Gastroesophageal sphincter (tissue), 4 donors: ENCODE data around the gene CDKN2B. TPM values are rescaled to one million over a fixed set of nuclear protein-coding genes. Genes with fewer than 3 reads are reported as not detected.

Experiments used
- ATAC-seq: fragments of 150-250 bp; one replicate; pipeline ENCODE4 v1.9.1; 2016; ENCODE audit warnings: mild to moderate bottlenecking, moderate library complexity
- H3K27ac ChIP-seq, 4 donors: fragments of 200-600 bp; sonication (generic) in 3 of 4; 1 replicate in 3 of 4; 2 replicates in 1 of 4; pipeline ENCODE4 v1.5.1; 2016 to 2019
- H3K27me3 ChIP-seq: fragments of 200-600 bp; sonication (generic); one replicate; pipeline ENCODE4 v1.5.1; 2019
- H3K36me3 ChIP-seq, 2 donors: fragments of 200-600 bp; sonication (generic); one replicate each; pipeline ENCODE4 v1.5.1; 2019; ENCODE audit warnings: control low read depth in 1 of 2
- H3K4me1 ChIP-seq, 3 donors: fragments of 200-600 bp; sonication (generic); 1 replicate in 2 of 3; 2 replicates in 1 of 3; pipeline ENCODE4 v1.5.1; 2016 to 2019; ENCODE audit warnings: control low read depth in 2 of 3
- H3K4me3 ChIP-seq, 2 donors: fragments of 200-600 bp; sonication (generic); one replicate each; pipeline ENCODE4 v1.5.1; 2019; ENCODE audit warnings: mild to moderate bottlenecking in 1 of 2, moderate library complexity in 1 of 2
- H3K9me3 ChIP-seq, 3 donors: fragments of 200-600 bp; sonication (generic); one replicate each; pipeline ENCODE4 v1.5.1; 2017 to 2019; ENCODE audit warnings: control low read depth in 2 of 3
- CTCF ChIP-seq, 4 experiments: fragments of 200-600 bp in 2 of 4; fragments of 450-650 bp in 2 of 4; sonication (generic) in 1 of 4; IDR thresholded peaks; one replicate each; pipeline ENCODE4 v1.5.1; 2017 to 2019; ENCODE audit warnings: antibody characterized with exemption in 4 of 4, mild to moderate bottlenecking in 2 of 4, moderate library complexity in 2 of 4
- EP300 ChIP-seq: sonication (generic); formaldehyde crosslinking; IDR thresholded peaks from one replicate; pipeline ENCODE4 v1.6.1; 2017; ENCODE audit warnings: antibody characterized with exemption, mild to moderate bottlenecking
- POLR2A ChIP-seq, 2 donors: fragments of 450-650 bp; IDR thresholded peaks; one replicate each; pipeline ENCODE4 v1.6.1; 2017; ENCODE audit warnings: antibody characterized with exemption in 2 of 2, mild to moderate bottlenecking in 2 of 2, moderate library complexity in 1 of 2
- POLR2AphosphoS5 ChIP-seq: sonication (generic); formaldehyde crosslinking; IDR thresholded peaks from one replicate; pipeline ENCODE4 v1.6.1; 2017; ENCODE audit warnings: antibody characterized with exemption
- WGBS, 2 donors: methylation state at CpG; one replicate each; pipeline ENCODE4 v1.1.5; 2018; ENCODE audit warnings: low coverage in 1 of 2; 5-methylcytosine and 5-hydroxymethylcytosine counted together
- total RNA-seq, 4 donors: library from RNA; depleted of rRNA; stranded (reverse); fragments of >200 nt; gene quantifications; one replicate each; pipeline ENCODE4 v1.1.0, GENCODE V29; 2016

The CDKN2B gene
- total RNA-seq, 4 donors from 2014 or later: 6.2 to 21.6 (median 9.3) TPM

- Histone ChIP-seq H3K4me3 (no peak overlapping the region), H3K27ac (no peak overlapping the region), H3K4me1 (peaks cover 0 to 53% (median 19%) of the 10 kb centered on the region in 3 donors), H3K27me3 (peaks cover 99% of the 10 kb centered on the region), H3K36me3 (no peaks in the 10 kb centered on the region), H3K9me3 (peaks cover 0 to 18% (median 0%) of the 10 kb centered on the region in 3 donors)
- no peak for TF ChIP-seq POLR2A (IDR thresholded peaks at IDR 0.05)
- TF ChIP-seq POLR2AphosphoS5: no peak
- no peak for TF ChIP-seq EP300
- no peak for TF ChIP-seq CTCF (IDR thresholded peaks at IDR 0.05)
- no peak for ATAC-seq
- 13 to 21% methylated on average over 8 to 10 of the region's 10 CpGs for WGBS, 2 donors
Observed at GRCh38 chr9:21967702-21968101, 41.4 kb downstream of the CDKN2B start.

GRCh38 chr9:21967169-21967568 lies 41.9 kb downstream of the CDKN2B start:
- Histone ChIP-seq H3K36me3 (no peaks in the 10 kb centered on the region), H3K4me1 (peaks cover 0 to 53% (median 19%) of the 10 kb centered on the region in 3 donors), H3K27ac (no peak overlapping the region), H3K4me3 (no peak overlapping the region), H3K27me3 (peaks cover 99% of the 10 kb centered on the region), H3K9me3 (peaks cover 0 to 23% (median 0%) of the 10 kb centered on the region in 3 donors)
- TF ChIP-seq POLR2A (IDR thresholded peaks at IDR 0.05) (no peak), EP300 (no peak), CTCF (IDR thresholded peaks at IDR 0.05) (no peak), POLR2AphosphoS5 (no peak)
- no peak for ATAC-seq
- 10 to 14% methylated on average over 8 to 12 of the region's 19 CpGs for WGBS, 2 donors

- WGBS, 2 donors: 14 to 15% methylated on average over 8 to 15 of the region's 15 CpGs
- Histone ChIP-seq H3K4me3 (no peak overlapping the region), H3K36me3 (no peaks in the 10 kb centered on the region), H3K27me3 (peaks cover 99% of the 10 kb centered on the region), H3K9me3 (peaks cover 0 to 25% (median 0%) of the 10 kb centered on the region in 3 donors), H3K27ac (no peak overlapping the region), H3K4me1 (peaks cover 0 to 53% (median 19%) of the 10 kb centered on the region in 3 donors)
- ATAC-seq: no peak
- TF ChIP-seq POLR2AphosphoS5 (no peak), CTCF (IDR thresholded peaks at IDR 0.05) (no peak), POLR2A (IDR thresholded peaks at IDR 0.05) (no peak), EP300 (no peak)
Observed at GRCh38 chr9:21966140-21966851, 42.8 kb downstream of the CDKN2B start.

GRCh38 chr9:21965401-21965951 lies 43.6 kb downstream of the CDKN2B start:
- Histone ChIP-seq H3K27ac (no peak overlapping the region), H3K4me3 (peak overlapping the region in 1 of 2 donors; percentile 33), H3K9me3 (peaks cover 0 to 25% (median 0%) of the 10 kb centered on the region in 3 donors), H3K4me1 (peaks cover 0 to 44% (median 16%) of the 10 kb centered on the region in 3 donors), H3K36me3 (no peaks in the 10 kb centered on the region), H3K27me3 (peaks cover 94% of the 10 kb centered on the region)
- whole genome bisulfite sequencing, 2 donors: 3 to 4% methylated on average over 10 of the region's 30 CpGs
- TF ChIP-seq EP300: no peak
- TF ChIP-seq CTCF (IDR thresholded peaks at IDR 0.05): no peak
- no peak for TF ChIP-seq POLR2AphosphoS5
- TF ChIP-seq POLR2A (IDR thresholded peaks at IDR 0.05): no peak
- ATAC-seq: peak; percentile 36
